Right atrium auricular region (tissue), 2 donors: Measurements from ENCODE around the gene ARMC9. TPM values are rescaled to one million over a fixed set of nuclear protein-coding genes. Genes with fewer than 3 reads are reported as not detected.

Source experiments
- DNase-seq: peaks from one replicate; pipeline ENCODE4 v3.0.0-alpha.2; 2019; ENCODE audit warnings: low spot score
- H3K27ac ChIP-seq, 2 donors: fragments of 200-600 bp; sonication (generic); 1 replicate in 1 of 2; 2 replicates in 1 of 2; pipeline ENCODE4 v1.5.1; 2016 to 2019
- H3K27me3 ChIP-seq, 2 donors: fragments of 200-600 bp; sonication (generic); one replicate each; pipeline versions ENCODE4 v1.5.1 to v1.6.0; 2017 to 2019
- H3K36me3 ChIP-seq: fragments of 200-600 bp; sonication (generic); one replicate; pipeline ENCODE4 v1.5.1; 2016
- H3K4me1 ChIP-seq, 2 donors: fragments of 200-600 bp; sonication (generic); one replicate each; pipeline versions ENCODE4 v1.5.1 to v1.6.0; 2017 to 2019
- H3K4me3 ChIP-seq, 2 donors: fragments of 200-600 bp; sonication (generic); 1 replicate in 1 of 2; 2 replicates in 1 of 2; pipeline ENCODE4 v1.5.1; 2017 to 2019; ENCODE audit warnings: mild to moderate bottlenecking in 1 of 2, moderate library complexity in 1 of 2
- H3K9me3 ChIP-seq, 2 donors: fragments of 200-600 bp; sonication (generic); one replicate each; pipeline ENCODE4 v1.5.1; 2019
- total RNA-seq, 2 donors: library from RNA; depleted of rRNA; stranded (reverse); fragments of >200 nt; gene quantifications; one replicate each; pipeline ENCODE4 v1.1.0, GENCODE V29; 2016
- TF ChIP-seq, protein P1 (sequence below), 2 donors: fragments of 200-600 bp; sonication (generic); IDR thresholded peaks; one replicate each; pipeline ENCODE4 v1.5.1; 2019; ENCODE audit warnings: antibody characterized with exemption in 2 of 2

The ARMC9 gene
- total RNA-seq, 2 donors from 2014 or later: 2.0 to 2.9 TPM

DNA sequence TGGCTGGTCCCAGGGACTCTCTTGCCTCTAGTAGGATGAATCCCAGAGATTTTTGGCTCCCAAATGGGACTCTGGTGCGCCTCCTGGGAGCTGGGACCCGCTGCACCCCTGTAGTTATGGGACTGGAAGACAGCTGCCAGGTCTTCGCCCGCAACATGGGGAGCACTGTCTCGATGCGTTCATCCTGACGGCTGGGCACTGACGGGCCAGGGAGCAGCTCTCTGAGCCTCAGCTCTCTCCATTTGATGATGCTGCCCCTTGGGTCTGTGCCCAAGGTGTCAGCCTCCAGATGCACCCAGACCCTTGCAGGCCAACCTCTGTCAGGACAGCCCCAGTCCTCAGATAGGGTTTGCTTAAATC is 9.3 kb upstream of the ARMC9 start:
- no peaks in the 10 kb centered on the region for H3K9me3 ChIP-seq
- no peaks in the 10 kb centered on the region for H3K27me3 ChIP-seq
- DNase-seq: no peak
- peak overlapping the region; percentile 84 to 88 for H3K27ac ChIP-seq
- peaks cover 0 to 52% of the 10 kb centered on the region in 2 donors for H3K4me1 ChIP-seq
- TF ChIP-seq, protein P1, sequence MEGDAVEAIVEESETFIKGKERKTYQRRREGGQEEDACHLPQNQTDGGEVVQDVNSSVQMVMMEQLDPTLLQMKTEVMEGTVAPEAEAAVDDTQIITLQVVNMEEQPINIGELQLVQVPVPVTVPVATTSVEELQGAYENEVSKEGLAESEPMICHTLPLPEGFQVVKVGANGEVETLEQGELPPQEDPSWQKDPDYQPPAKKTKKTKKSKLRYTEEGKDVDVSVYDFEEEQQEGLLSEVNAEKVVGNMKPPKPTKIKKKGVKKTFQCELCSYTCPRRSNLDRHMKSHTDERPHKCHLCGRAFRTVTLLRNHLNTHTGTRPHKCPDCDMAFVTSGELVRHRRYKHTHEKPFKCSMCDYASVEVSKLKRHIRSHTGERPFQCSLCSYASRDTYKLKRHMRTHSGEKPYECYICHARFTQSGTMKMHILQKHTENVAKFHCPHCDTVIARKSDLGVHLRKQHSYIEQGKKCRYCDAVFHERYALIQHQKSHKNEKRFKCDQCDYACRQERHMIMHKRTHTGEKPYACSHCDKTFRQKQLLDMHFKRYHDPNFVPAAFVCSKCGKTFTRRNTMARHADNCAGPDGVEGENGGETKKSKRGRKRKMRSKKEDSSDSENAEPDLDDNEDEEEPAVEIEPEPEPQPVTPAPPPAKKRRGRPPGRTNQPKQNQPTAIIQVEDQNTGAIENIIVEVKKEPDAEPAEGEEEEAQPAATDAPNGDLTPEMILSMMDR (IDR thresholded peaks at IDR 0.05): no peak
- H3K36me3 ChIP-seq: no peaks in the 10 kb centered on the region
- H3K4me3 ChIP-seq: no peak overlapping the region

DNA sequence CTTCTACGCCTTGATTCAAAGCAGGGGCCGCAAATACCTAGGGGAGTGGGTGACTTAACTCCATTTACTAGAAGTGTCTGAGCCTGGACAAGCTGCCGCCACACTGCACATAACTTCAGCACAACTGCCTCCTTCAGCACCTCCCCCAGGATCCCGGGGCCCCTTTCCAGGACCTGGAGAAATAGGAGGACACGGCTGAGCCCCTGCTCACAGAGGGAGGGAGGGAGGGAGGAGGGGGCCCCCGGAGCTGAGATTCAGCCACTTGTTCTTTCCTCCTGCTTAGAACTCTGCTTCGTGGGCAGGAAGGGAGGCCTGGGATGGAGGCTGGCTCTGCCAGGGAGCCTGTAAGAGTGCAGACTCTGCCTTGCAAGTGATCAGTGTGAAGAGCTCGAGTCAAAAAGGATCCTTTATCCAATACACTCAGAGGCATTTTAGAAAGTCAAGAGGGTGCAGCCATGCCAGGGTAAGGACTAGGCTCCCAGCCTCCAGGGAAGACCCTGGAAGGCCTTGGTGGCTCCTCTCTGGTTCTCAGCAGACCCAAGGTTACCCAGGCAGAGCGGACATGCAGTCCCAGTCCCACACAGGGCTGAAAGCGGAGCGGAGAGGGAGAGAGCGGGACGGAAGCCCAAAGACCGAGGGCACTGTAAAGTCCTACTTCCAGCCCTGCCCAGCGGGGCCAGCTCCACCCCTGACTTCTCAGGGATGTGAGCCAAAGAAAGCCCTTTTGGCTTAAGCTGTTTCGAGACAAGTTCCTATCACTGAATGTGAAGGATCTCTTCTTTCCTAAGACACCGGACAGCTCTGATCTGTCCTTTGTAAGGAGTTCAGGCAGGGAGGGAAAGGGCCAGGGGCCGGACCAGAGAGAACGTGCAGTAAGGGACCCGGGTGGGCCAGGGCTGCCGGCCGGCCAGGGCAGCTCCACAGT is 8.6 kb upstream of the ARMC9 start:
- DNase-seq: peak; percentile 80
- H3K4me1 ChIP-seq: peaks cover 0 to 48% of the 10 kb centered on the region in 2 donors
- TF ChIP-seq, protein P1 (IDR thresholded peaks at IDR 0.05): no peak

DNA sequence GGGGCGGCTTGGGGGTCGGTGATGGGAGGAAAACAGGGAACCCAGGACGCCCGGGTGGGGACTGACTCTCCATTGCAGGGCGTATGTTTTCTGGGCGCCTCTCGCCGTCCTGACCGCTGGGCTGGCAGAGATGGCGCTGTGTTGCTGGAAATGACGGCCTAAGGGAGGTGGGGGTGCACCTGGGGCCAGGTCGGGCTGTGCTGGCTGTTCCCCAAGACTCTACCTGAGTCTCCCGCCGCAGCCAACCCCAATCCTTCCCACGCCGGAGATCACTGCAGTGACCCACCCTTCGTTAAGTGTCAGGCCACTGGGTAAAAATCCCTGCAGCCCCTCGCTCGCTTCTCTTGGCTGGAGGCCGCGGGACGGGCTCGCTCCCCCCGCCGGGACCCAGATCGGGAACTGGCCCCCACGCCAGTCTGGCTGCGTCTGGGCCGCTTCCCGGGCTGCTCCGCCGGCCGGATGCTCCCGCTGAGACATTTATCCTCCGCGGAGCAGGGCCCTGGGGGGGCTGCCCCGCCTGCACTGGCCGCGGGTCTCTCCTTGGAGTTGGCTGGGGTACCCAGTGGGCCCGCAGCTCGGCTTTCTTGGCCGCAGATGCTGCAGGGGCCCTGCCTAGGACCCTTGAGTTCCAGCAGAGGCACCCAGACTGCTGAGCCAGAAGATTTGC is 7.8 kb upstream of the ARMC9 start:
- H3K36me3 ChIP-seq: no peaks in the 10 kb centered on the region
- no peaks in the 10 kb centered on the region for H3K27me3 ChIP-seq
- peak overlapping the region; percentile 4 to 41 for H3K4me3 ChIP-seq
- H3K9me3 ChIP-seq: no peaks in the 10 kb centered on the region
- peak; percentile 70 for DNase-seq
- H3K4me1 ChIP-seq: peaks cover 0 to 40% of the 10 kb centered on the region in 2 donors
- peak overlapping the region; percentile 84 to 88 for H3K27ac ChIP-seq
- TF ChIP-seq, protein P1 (IDR thresholded peaks at IDR 0.05): no peak

More for the DNA sequence above, 8.6 kb upstream of the ARMC9 start:
- Histone ChIP-seq H3K27ac (peak overlapping the region; percentile 84 to 88), H3K9me3 (no peaks in the 10 kb centered on the region), H3K36me3 (no peaks in the 10 kb centered on the region), H3K27me3 (no peaks in the 10 kb centered on the region), H3K4me3 (peak overlapping the region in 1 of 2 donors; percentile 41)

- peak; percentile 91 for DNase-seq
- peak overlapping the region; percentile 84 to 88 for H3K27ac ChIP-seq
- TF ChIP-seq, protein P1 (IDR thresholded peaks at IDR 0.05): peak; percentile 45 to 73
- no peaks in the 10 kb centered on the region for H3K27me3 ChIP-seq
- H3K4me1 ChIP-seq: peaks cover 0 to 32% of the 10 kb centered on the region in 2 donors
- H3K36me3 ChIP-seq: no peaks in the 10 kb centered on the region
- H3K4me3 ChIP-seq: no peak overlapping the region
- H3K9me3 ChIP-seq: no peaks in the 10 kb centered on the region
Observed at GRCh38 chr2:231191896-231192872, 6.2 kb upstream of the ARMC9 start.

GRCh38 chr2:231193216-231193615 is 5.2 kb upstream of the ARMC9 start:
- Histone ChIP-seq H3K9me3 (no peaks in the 10 kb centered on the region), H3K4me3 (no peak overlapping the region), H3K36me3 (no peaks in the 10 kb centered on the region), H3K27me3 (no peaks in the 10 kb centered on the region), H3K27ac (peak overlapping the region in 1 of 2 donors; percentile 84), H3K4me1 (peaks cover 0 to 36% of the 10 kb centered on the region in 2 donors)
- no peak for DNase-seq
- TF ChIP-seq, protein P1 (IDR thresholded peaks at IDR 0.05): no peak
